Measurements from ENCODE around the gene B4GALT4.

B4GALT4 gene

GRCh38 chr3:119220970-119221667 lies 19.6 kb downstream of the B4GALT4 start:
- Histone ChIP-seq H3K36me3 (peaks cover 88 to 97% (median 94%) of the 10 kb centered on the region in 11 experiments), H3K9me3 (replicated peaks in 1 of 11) (no peaks in the 10 kb centered on the region), H3K4me3 (no peak overlapping the region), H3K27me3 (no peaks in the 10 kb centered on the region), H3K9ac (no peak overlapping the region), H3K4me1 (peaks cover 0 to 7% (median 3%) of the 10 kb centered on the region in 10 experiments; a peak in 5 of 20 replicates), H4K20me1 (no peaks in the 10 kb centered on the region), H3K4me2 (no peak overlapping the region), H3K27ac (no peak overlapping the region)
- no peak for TF ChIP-seq Cebpa-rat (IDR thresholded peaks at IDR 0.05)

- Histone ChIP-seq H3K4me3 (no peak overlapping the region), H3K4me1 (peaks cover 0 to 7% (median 3%) of the 10 kb centered on the region in 10 experiments; a peak in 5 of 20 replicates), H3K9me3 (replicated peaks in 1 of 11) (no peaks in the 10 kb centered on the region), H3K27me3 (no peaks in the 10 kb centered on the region), H3K36me3 (peaks cover 88 to 97% (median 95%) of the 10 kb centered on the region in 11 experiments), H3K9ac (no peak overlapping the region), H4K20me1 (no peaks in the 10 kb centered on the region), H3K27ac (no peak overlapping the region), H3K4me2 (no peak overlapping the region)
- no peak for TF ChIP-seq Cebpa-rat (IDR thresholded peaks at IDR 0.05)
Measured at GRCh38 chr3:119220198-119220597, 20.5 kb downstream of the B4GALT4 start.

- Histone ChIP-seq H3K4me3 (no peak overlapping the region), H3K27me3 (no peaks in the 10 kb centered on the region), H3K27ac (no peak overlapping the region), H3K9me3 (replicated peaks in 1 of 11) (no peaks in the 10 kb centered on the region), H3K4me1 (peaks cover 0 to 7% (median 3%) of the 10 kb centered on the region in 10 experiments; a peak in 5 of 20 replicates), H4K20me1 (no peaks in the 10 kb centered on the region; a peak in 1 of 22 replicates), H3K4me2 (0 out of 22 replicates have a peak overlapping the region, but pooled peaks of 1 of the 11 experiments have one; percentile 11), H3K36me3 (peaks cover 94 to 100% (median 98%) of the 10 kb centered on the region in 11 experiments), H3K9ac (no peak overlapping the region)
- no peak for TF ChIP-seq Cebpa-rat (IDR thresholded peaks at IDR 0.05)
Measured at GRCh38 chr3:119219069-119219468, 21.6 kb downstream of the B4GALT4 start.

GRCh38 chr3:119211803-119212202 lies 28.9 kb downstream of the B4GALT4 start:
- no peaks in the 10 kb centered on the region for H3K27me3 ChIP-seq
- H3K4me3 ChIP-seq: no peak overlapping the region
- H3K27ac ChIP-seq: no peak overlapping the region
- H3K36me3 ChIP-seq: peaks cover 72 to 96% (median 85%) of the 10 kb centered on the region in 11 experiments
- no peak for TF ChIP-seq Cebpa-rat (IDR thresholded peaks at IDR 0.05)
- no peaks in the 10 kb centered on the region for H3K9me3 ChIP-seq (replicated peaks in 1 of 11)
- H4K20me1 ChIP-seq: no peaks in the 10 kb centered on the region; a peak in 2 of 22 replicates
- no peak overlapping the region for H3K4me2 ChIP-seq
- H3K9ac ChIP-seq: no peak overlapping the region
- H3K4me1 ChIP-seq: no peaks in the 10 kb centered on the region

GRCh38 chr3:119211193-119211592 lies 29.5 kb downstream of the B4GALT4 start:
- Histone ChIP-seq H3K36me3 (peaks cover 66 to 90% (median 79%) of the 10 kb centered on the region in 11 experiments), H3K4me1 (no peaks in the 10 kb centered on the region), H4K20me1 (no peaks in the 10 kb centered on the region; a peak in 2 of 22 replicates), H3K27ac (no peak overlapping the region), H3K9me3 (replicated peaks in 1 of 11) (no peaks in the 10 kb centered on the region), H3K4me3 (no peak overlapping the region), H3K9ac (no peak overlapping the region), H3K4me2 (no peak overlapping the region), H3K27me3 (no peaks in the 10 kb centered on the region)
- TF ChIP-seq Cebpa-rat (IDR thresholded peaks at IDR 0.05): no peak

- Histone ChIP-seq H3K27me3 (no peaks in the 10 kb centered on the region), H4K20me1 (no peaks in the 10 kb centered on the region), H3K4me2 (no peak overlapping the region), H3K36me3 (peaks cover 29 to 53% (median 42%) of the 10 kb centered on the region in 11 experiments), H3K4me1 (no peaks in the 10 kb centered on the region), H3K9me3 (replicated peaks in 1 of 11) (peaks cover 0 to 3% (median 0%) of the 10 kb centered on the region in 11 experiments; a peak in 1 of 22 replicates), H3K4me3 (no peak overlapping the region), H3K27ac (no peak overlapping the region), H3K9ac (no peak overlapping the region)
- TF ChIP-seq Cebpa-rat (IDR thresholded peaks at IDR 0.05): no peak
Measured at GRCh38 chr3:119207512-119207875, 33.2 kb downstream of the B4GALT4 start.

- Histone ChIP-seq H3K9ac (no peak overlapping the region), H3K9me3 (replicated peaks in 1 of 11) (peaks cover 0 to 3% (median 0%) of the 10 kb centered on the region in 11 experiments; a peak in 1 of 22 replicates), H3K4me2 (no peak overlapping the region), H3K27ac (no peak overlapping the region), H4K20me1 (no peaks in the 10 kb centered on the region), H3K4me3 (no peak overlapping the region), H3K4me1 (no peaks in the 10 kb centered on the region), H3K27me3 (no peaks in the 10 kb centered on the region), H3K36me3 (peaks cover 22 to 46% (median 36%) of the 10 kb centered on the region in 11 experiments)
- no peak for TF ChIP-seq Cebpa-rat (IDR thresholded peaks at IDR 0.05)
Measured at GRCh38 chr3:119206611-119207511, 33.8 kb downstream of the B4GALT4 start.

- Histone ChIP-seq H3K27me3 (no peaks in the 10 kb centered on the region), H3K9ac (no peak overlapping the region), H3K4me2 (no peak overlapping the region), H3K27ac (no peak overlapping the region), H3K4me3 (no peak overlapping the region), H3K36me3 (peaks cover 11 to 34% (median 24%) of the 10 kb centered on the region in 11 experiments), H3K4me1 (no peaks in the 10 kb centered on the region), H3K9me3 (replicated peaks in 1 of 11) (peaks cover 0 to 3% (median 0%) of the 10 kb centered on the region in 11 experiments; a peak in 1 of 22 replicates), H4K20me1 (no peaks in the 10 kb centered on the region)
- TF ChIP-seq Cebpa-rat (IDR thresholded peaks at IDR 0.05): no peak
Measured at GRCh38 chr3:119205685-119206084, 35.0 kb downstream of the B4GALT4 start.

GRCh38 chr3:119205209-119205608 lies 35.5 kb downstream of the B4GALT4 start:
- Histone ChIP-seq H3K4me1 (no peaks in the 10 kb centered on the region), H3K36me3 (peaks cover 6 to 30% (median 19%) of the 10 kb centered on the region in 11 experiments), H4K20me1 (no peaks in the 10 kb centered on the region), H3K27me3 (no peaks in the 10 kb centered on the region), H3K4me3 (no peak overlapping the region), H3K9me3 (replicated peaks in 1 of 11) (peaks cover 0 to 3% (median 0%) of the 10 kb centered on the region in 11 experiments; a peak in 1 of 22 replicates), H3K27ac (no peak overlapping the region), H3K9ac (no peak overlapping the region), H3K4me2 (no peak overlapping the region)
- TF ChIP-seq Cebpa-rat (IDR thresholded peaks at IDR 0.05): no peak

Measured in BLaER1 treated with 17β-estradiol and CSF1 and Interleukin-3, amounts not matched to agents 10 nM and 100 nM (cell line).